Astrocyte of the cerebellum (primary cell): Measurements from ENCODE around the gene KCNIP1.

Experiments used
- DNase-seq: peaks from one replicate; pipeline ENCODE4 v3.0.0-alpha.2; 2011; ENCODE audit warnings: low read depth
- H3K4me3 ChIP-seq: 2 replicates; pipeline ENCODE4 v1.5.1; 2011; ENCODE audit warnings: mild to moderate bottlenecking, low read depth, low read length, moderate library complexity
- CTCF ChIP-seq: IDR thresholded peaks from 2 replicates; pipeline ENCODE4 v1.5.1; 2012; ENCODE audit warnings: low read length, low read depth, moderate library complexity, mild to moderate bottlenecking; ENCODE audit errors: missing control alignments
- in situ Hi-C: cut with HindIII; loops from 2 replicates; pipeline ENCODE4 v1.10.0; 2017; ENCODE audit warnings: low sequenced_read_pairs

KCNIP1 gene

GRCh38 chr5:170755679-170756456, 252.0 kb downstream of the KCNIP1 start:
- in situ Hi-C loops: no loop called here
- H3K4me3 ChIP-seq: no peak overlapping the region
- TF ChIP-seq CTCF: no peak
- DNase-seq: no peak

DNA sequence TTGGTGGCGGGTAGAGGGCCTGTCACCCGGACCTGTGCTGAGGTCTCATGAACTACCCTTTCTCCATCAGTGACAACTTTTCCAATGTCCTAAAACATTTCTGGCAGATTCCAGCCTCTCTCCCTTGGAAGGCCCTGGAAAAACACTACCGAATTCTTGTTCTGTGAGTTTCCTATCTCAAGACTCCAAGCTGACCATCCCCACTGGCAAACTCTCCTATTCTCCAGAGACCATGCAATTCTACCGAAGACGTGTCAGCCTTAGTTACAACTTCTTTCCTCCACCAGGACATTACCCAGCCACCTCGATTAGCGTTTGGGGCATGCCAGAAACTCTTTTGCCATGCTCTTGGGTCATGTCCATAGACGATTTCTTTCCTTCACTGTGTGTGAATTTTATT, 252.9 kb downstream of the KCNIP1 start:
- DNase-seq: no peak
- no peak overlapping the region for H3K4me3 ChIP-seq
- in situ Hi-C loops: no loop called here
- no peak for TF ChIP-seq CTCF

DNA sequence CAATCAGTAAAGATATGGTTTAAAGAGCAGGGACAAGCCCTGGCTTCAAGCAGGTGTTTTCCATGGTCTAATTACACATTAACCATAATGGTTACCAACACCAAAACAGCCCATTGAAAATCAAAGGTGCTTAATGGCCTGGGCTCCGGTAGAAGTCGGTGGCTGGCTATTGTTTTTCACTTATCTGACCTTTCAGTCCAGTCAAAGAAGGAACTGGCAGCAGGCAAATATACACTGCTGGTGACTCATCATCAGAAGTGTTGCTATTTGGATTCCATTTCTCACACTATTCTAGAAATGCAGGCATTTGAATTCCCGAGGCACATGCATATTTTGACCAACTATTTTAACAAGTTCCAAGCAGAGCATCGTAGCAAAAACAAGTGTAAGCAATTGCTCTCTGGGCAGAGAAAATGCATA, 253.4 kb downstream of the KCNIP1 start:
- DNase-seq: no peak
- in situ Hi-C loops: no loop called here
- H3K4me3 ChIP-seq: no peak overlapping the region
- no peak for TF ChIP-seq CTCF

- in situ Hi-C loops: no loop called here
- no peak for TF ChIP-seq CTCF
Measured at GRCh38 chr5:170757669-170758068, 253.8 kb downstream of the KCNIP1 start.

GRCh38 chr5:170758481-170758880, 254.7 kb downstream of the KCNIP1 start:
- DNase-seq: no peak
- in situ Hi-C loops: no loop called here
- TF ChIP-seq CTCF: no peak
- no peak overlapping the region for H3K4me3 ChIP-seq

More at GRCh38 chr5:170757669-170758068, 253.8 kb downstream of the KCNIP1 start:
- no peak overlapping the region for H3K4me3 ChIP-seq
- DNase-seq: no peak

GRCh38 chr5:170760113-170760512, 256.3 kb downstream of the KCNIP1 start:
- DNase-seq: no peak
- H3K4me3 ChIP-seq: no peak overlapping the region
- in situ Hi-C loops: no loop called here
- no peak for TF ChIP-seq CTCF
